ENCODE results near the gene SEC31A. TPM values are rescaled to one million over a fixed set of nuclear protein-coding genes. Genes with fewer than 3 reads are reported as not detected.

The SEC31A gene
- total RNA-seq, 1 experiment from 2014 or later: 128 TPM

DNA sequence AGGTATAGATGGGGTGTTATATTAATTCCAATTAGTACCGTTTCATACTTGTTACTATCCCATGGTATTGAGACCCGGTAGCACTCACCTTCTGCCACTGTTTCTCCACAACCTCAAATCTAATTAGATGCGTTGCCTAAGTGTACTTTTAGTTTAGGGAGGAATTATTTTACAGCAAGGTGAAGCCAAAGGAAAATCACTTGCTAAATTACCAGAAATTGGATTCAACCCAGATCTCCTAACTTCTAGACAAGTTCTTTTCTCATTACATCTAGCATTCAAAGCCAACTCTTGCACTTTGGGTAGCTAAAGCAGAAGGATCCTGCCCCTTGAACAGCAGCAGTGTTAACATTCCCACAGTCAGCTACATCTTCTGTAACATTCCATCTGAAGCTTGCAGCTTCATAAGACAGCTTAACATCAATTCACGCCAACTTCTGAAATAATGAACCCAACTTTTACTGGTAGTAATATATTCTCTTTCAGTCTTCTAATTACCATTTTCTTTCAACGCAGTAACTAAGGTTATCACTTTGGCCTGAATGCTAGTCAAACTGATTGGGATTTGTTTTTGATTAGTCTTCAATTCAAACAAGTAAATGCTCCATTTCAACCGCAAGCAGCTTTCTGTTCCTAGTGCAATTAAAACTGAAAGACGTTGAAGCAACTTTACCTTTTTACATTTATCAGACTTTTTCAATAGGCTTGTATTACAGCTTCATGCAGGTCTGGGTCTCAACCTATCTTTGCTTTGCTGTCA, 934 bp upstream of the SEC31A start:
- TF ChIP-seq, protein P1, sequence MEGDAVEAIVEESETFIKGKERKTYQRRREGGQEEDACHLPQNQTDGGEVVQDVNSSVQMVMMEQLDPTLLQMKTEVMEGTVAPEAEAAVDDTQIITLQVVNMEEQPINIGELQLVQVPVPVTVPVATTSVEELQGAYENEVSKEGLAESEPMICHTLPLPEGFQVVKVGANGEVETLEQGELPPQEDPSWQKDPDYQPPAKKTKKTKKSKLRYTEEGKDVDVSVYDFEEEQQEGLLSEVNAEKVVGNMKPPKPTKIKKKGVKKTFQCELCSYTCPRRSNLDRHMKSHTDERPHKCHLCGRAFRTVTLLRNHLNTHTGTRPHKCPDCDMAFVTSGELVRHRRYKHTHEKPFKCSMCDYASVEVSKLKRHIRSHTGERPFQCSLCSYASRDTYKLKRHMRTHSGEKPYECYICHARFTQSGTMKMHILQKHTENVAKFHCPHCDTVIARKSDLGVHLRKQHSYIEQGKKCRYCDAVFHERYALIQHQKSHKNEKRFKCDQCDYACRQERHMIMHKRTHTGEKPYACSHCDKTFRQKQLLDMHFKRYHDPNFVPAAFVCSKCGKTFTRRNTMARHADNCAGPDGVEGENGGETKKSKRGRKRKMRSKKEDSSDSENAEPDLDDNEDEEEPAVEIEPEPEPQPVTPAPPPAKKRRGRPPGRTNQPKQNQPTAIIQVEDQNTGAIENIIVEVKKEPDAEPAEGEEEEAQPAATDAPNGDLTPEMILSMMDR (conservative IDR thresholded peaks at IDR 0.05): no peak
- H3K27ac ChIP-seq (ENCODE audit: insufficient read length, low read depth, low read length): peak overlapping the region; percentile 74
- WGBS (ENCODE audit: extremely low coverage, insufficient read length, low lambda C conversion rate): no CpG with 5 or more reads among the region's 7 CpGs
- H3K36me3 Mint-ChIP-seq (ENCODE audit: insufficient read depth in 1 of 3, low read depth in 3 of 3): peaks cover 15 to 31% (median 25%) of the 10 kb centered on the region in 3 experiments; a peak in 6 of 7 replicates
- no peak overlapping the region for H3K56ac ChIP-seq (ENCODE audit: insufficient read length, low read depth, low read length)
- H3K27me3 Mint-ChIP-seq (ENCODE audit: low read depth): no peaks in the 10 kb centered on the region
- peaks cover 14 to 32% of the 10 kb centered on the region in 2 experiments for H3K4me1 Mint-ChIP-seq
- H3K4ac ChIP-seq (ENCODE audit: low read depth, low read length): no peak overlapping the region
- H2BK5ac ChIP-seq (ENCODE audit: insufficient read length, low read length): no peak overlapping the region
- no peak overlapping the region for H2AK5ac ChIP-seq (ENCODE audit: insufficient read length, low read length)
- no peak overlapping the region for H2BK20ac ChIP-seq (ENCODE audit: low read depth, low read length, poor library complexity, severe bottlenecking)
- peaks cover 15% of the 10 kb centered on the region; the same call in 1 of the 2 replicates for H3K79me2 ChIP-seq (ENCODE audit: insufficient read depth, low read length)
- H3K4me1 ChIP-seq (ENCODE audit: insufficient read depth, low read length): no peaks in the 10 kb centered on the region; the same call in 1 of the 2 replicates
- peaks cover 6% of the 10 kb centered on the region for H3K23me2 ChIP-seq (ENCODE audit: insufficient read length, low read depth, low read length, poor library complexity, severe bottlenecking)
- no peak overlapping the region for H3K23ac ChIP-seq (ENCODE audit: insufficient read length, low read depth, low read length)
- H3K4me2 ChIP-seq (ENCODE audit: insufficient read depth, insufficient read length, low read length): peak overlapping the region; percentile 87
- no peak for DNase-seq
- no peak overlapping the region for H2AFZ ChIP-seq (ENCODE audit: low read length)
- no peak overlapping the region for H3T11ph ChIP-seq (ENCODE audit: low read length)
- no peak overlapping the region for H4K5ac ChIP-seq (ENCODE audit: insufficient read length, low read depth, low read length)
- H2BK120ac ChIP-seq (ENCODE audit: low read depth, low read length, poor library complexity, severe bottlenecking): no peak overlapping the region
- H3K27ac Mint-ChIP-seq: peak overlapping the region; percentile 96 to 99 (median 97)
- H2BK15ac ChIP-seq (ENCODE audit: low read depth, low read length): no peak overlapping the region
- H4K91ac ChIP-seq (ENCODE audit: insufficient read length, low read depth, low read length): no peak overlapping the region
- no peak overlapping the region for H4K8ac ChIP-seq (replicated peaks; ENCODE audit: insufficient read length, low read depth, low read length)
- H3K79me1 ChIP-seq (ENCODE audit: insufficient read depth, low read depth, low read length, poor library complexity, severe bottlenecking): peaks cover 3% of the 10 kb centered on the region
- H3K4me3 Mint-ChIP-seq: peak overlapping the region; percentile 90 to 95
- no peak overlapping the region for H3K14ac ChIP-seq (ENCODE audit: insufficient read depth, low read length)
- peak overlapping the region; percentile 76 for H3K9ac ChIP-seq (ENCODE audit: extremely low read depth, insufficient read length, low read length)
- no peak overlapping the region for H2BK12ac ChIP-seq (ENCODE audit: insufficient read length, low read depth, low read length)
- H4K20me1 ChIP-seq (ENCODE audit: control insufficient read depth, insufficient read depth, insufficient read length): no peaks in the 10 kb centered on the region
- no peaks in the 10 kb centered on the region for H3K27me3 ChIP-seq (ENCODE audit: insufficient read depth, low read length)
- H3K9me3 Mint-ChIP-seq: no peaks in the 10 kb centered on the region
- no peaks in the 10 kb centered on the region for H3K9me3 ChIP-seq (ENCODE audit: control insufficient read depth, low read depth, low read length)
- H3K18ac ChIP-seq (ENCODE audit: insufficient read length, low read depth, low read length): no peak overlapping the region

Data from H9 (cell line).